Epithelial cell of esophagus (primary cell): Measurements from ENCODE around the gene GP1BA.

ENCODE experiments used
- DNase-seq: peaks from one replicate; pipeline ENCODE4 v3.0.0; 2010; ENCODE audit warnings: low read depth
- H3K4me3 ChIP-seq: 2 replicates; pipeline ENCODE4 v1.5.1; 2011; ENCODE audit warnings: mild to moderate bottlenecking, low read length, control low read depth
- CTCF ChIP-seq: IDR thresholded peaks from 2 replicates; pipeline ENCODE4 v1.5.1; 2011; ENCODE audit warnings: low read depth, mild to moderate bottlenecking, low read length, control low read depth, inconsistent platforms; ENCODE audit not compliant: insufficient read depth; ENCODE audit errors: missing control alignments

Gene GP1BA

GRCh38 chr17:4934173-4934979, 2.3 kb downstream of the GP1BA start:
- TF ChIP-seq CTCF: peak; percentile 21
- H3K4me3 ChIP-seq: no peak overlapping the region
- peak; percentile 49 for DNase-seq

- no peak for DNase-seq
- no peak overlapping the region for H3K4me3 ChIP-seq
- TF ChIP-seq CTCF: no peak
Measured at GRCh38 chr17:4935650-4936049, 3.6 kb downstream of the GP1BA start.

- no peak overlapping the region for H3K4me3 ChIP-seq
- no peak for TF ChIP-seq CTCF
- DNase-seq: no peak
Measured at GRCh38 chr17:4936436-4936835, 4.4 kb downstream of the GP1BA start.

GRCh38 chr17:4937553-4937952, 5.5 kb downstream of the GP1BA start:
- H3K4me3 ChIP-seq: no peak overlapping the region
- DNase-seq: no peak

GRCh38 chr17:4938069-4938491, 6.0 kb downstream of the GP1BA start:
- no peak for TF ChIP-seq CTCF
- H3K4me3 ChIP-seq: no peak overlapping the region
- no peak for DNase-seq

More at GRCh38 chr17:4937553-4937952, 5.5 kb downstream of the GP1BA start:
- no peak for TF ChIP-seq CTCF

- H3K4me3 ChIP-seq: peak overlapping the region; percentile 96
- no peak for TF ChIP-seq CTCF
- DNase-seq: no peak
Measured at GRCh38 chr17:4938688-4939545, 6.8 kb downstream of the GP1BA start.

GRCh38 chr17:4939546-4939795, 7.4 kb downstream of the GP1BA start:
- peak overlapping the region; percentile 96 for H3K4me3 ChIP-seq
- TF ChIP-seq CTCF: no peak
- DNase-seq: no peak
